HepG2 (cell line): Measurements from ENCODE around the gene ABHD3. TPM values are rescaled to one million over a fixed set of nuclear protein-coding genes. Genes with fewer than 3 reads are reported as not detected.

Experiments used
- BORCS8-MEF2B ChIP-seq: sonication (generic); formaldehyde crosslinking; IDR thresholded peaks from 2 replicates; pipeline ENCODE4 v1.8.0; 2022; ENCODE audit warnings: mild to moderate bottlenecking, missing genetic modification reagents
- CBX5 ChIP-seq: sonication (generic); formaldehyde crosslinking; IDR thresholded peaks from 2 replicates; pipeline ENCODE4 v1.4.0; 2020; ENCODE audit warnings: missing genetic modification reagents, borderline replicate concordance
- HNF4G ChIP-seq, 2 experiments: sonication (generic) in 1 of 2; formaldehyde crosslinking in 1 of 2; IDR thresholded peaks; 2 replicates each; pipeline versions ENCODE4 v1.4.0 to v1.6.1; 2011 to 2020; ENCODE audit warnings: borderline replicate concordance in 2 of 2, low read depth in 2 of 2, mild to moderate bottlenecking in 2 of 2, low read length in 1 of 2, missing genetic modification reagents in 1 of 2, moderate library complexity in 1 of 2
- HOXA5 ChIP-seq: sonication (generic); formaldehyde crosslinking; IDR thresholded peaks from 2 replicates; pipeline ENCODE4 v1.4.0; 2020; ENCODE audit warnings: missing genetic modification reagents
- IRX3 ChIP-seq: sonication (generic); formaldehyde crosslinking; IDR thresholded peaks from 2 replicates; pipeline ENCODE4 v1.8.1; 2023; ENCODE audit warnings: mild to moderate bottlenecking, low read depth, missing genetic modification reagents, borderline replicate concordance
- KDM6A ChIP-seq: IDR thresholded peaks from 2 replicates; pipeline ENCODE4 v1.6.1; 2016; ENCODE audit warnings: low read depth
- MAFK ChIP-seq, 2 experiments: IDR thresholded peaks in 1 of 2; conservative IDR thresholded peaks in 1 of 2; 2 replicates each; pipeline ENCODE4 v1.6.1; 2011; ENCODE audit warnings: improper control_type of control experiment in 2 of 2, low read length in 2 of 2
- MIER3 ChIP-seq: IDR thresholded peaks from 2 replicates; pipeline ENCODE4 v1.6.1; 2016; ENCODE audit warnings: missing compliant biosample characterization, borderline replicate concordance
- RFXANK ChIP-seq: IDR thresholded peaks from 2 replicates; pipeline ENCODE4 v1.6.1; 2016
- SIN3B ChIP-seq: fragments of 150-350 bp; IDR thresholded peaks from 2 replicates; pipeline ENCODE4 v1.6.1; 2014; ENCODE audit warnings: low read length
- SMAD3 ChIP-seq: sonication (generic); formaldehyde crosslinking; IDR thresholded peaks from 2 replicates; pipeline ENCODE4 v1.4.0; 2020; ENCODE audit warnings: missing genetic modification reagents
- TMF1 ChIP-seq: sonication (generic); formaldehyde crosslinking; IDR thresholded peaks from 2 replicates; pipeline ENCODE4 v1.8.1; 2022; ENCODE audit warnings: low read depth, missing genetic modification reagents
- ZBTB42 ChIP-seq: sonication (generic); formaldehyde crosslinking; IDR thresholded peaks from 2 replicates; pipeline ENCODE4 v1.5.0; 2020; ENCODE audit warnings: mild to moderate bottlenecking, missing genetic modification reagents
- ZFP62 ChIP-seq: sonication (generic); formaldehyde crosslinking; IDR thresholded peaks from 2 replicates; pipeline ENCODE4 v1.4.0; 2020; ENCODE audit warnings: missing genetic modification reagents
- ZMYM3 ChIP-seq: sonication (generic); formaldehyde crosslinking; IDR thresholded peaks from 2 replicates; pipeline ENCODE4 v1.5.1; 2020; ENCODE audit warnings: mild to moderate bottlenecking, missing genetic modification reagents
- ZZZ3 ChIP-seq: sonication (generic); formaldehyde crosslinking; IDR thresholded peaks from 2 replicates; pipeline ENCODE4 v1.4.0; 2020; ENCODE audit warnings: missing genetic modification reagents, mild to moderate bottlenecking, borderline replicate concordance
- polyA plus RNA-seq, 8 experiments: library from polyadenylated mRNA; depleted of rRNA in 3 of 8; stranded (reverse) in 7 of 8; unstranded in 1 of 8; fragments of >200 nt; fragmentation: Illumina TruSeq in 4 of 8; extraction: Trizol in 4 of 8; gene quantifications; 2 replicates each; pipeline versions ENCODE4 v1.2.1 to v1.2.3, GENCODE V29; 2011 to 2016; ENCODE audit warnings: low read depth in 4 of 8, missing spikeins in 1 of 8, mixed read lengths in 1 of 8; ENCODE audit not compliant: insufficient read depth in 1 of 8
- total RNA-seq, 5 experiments: library from RNA; depleted of rRNA; stranded (reverse); fragments of >200 nt; fragmentation: Illumina TruSeq; extraction: Trizol; gene quantifications; 2 replicates each; pipeline ENCODE4 v1.2.3, GENCODE V29; 2016; ENCODE audit warnings: low read depth in 1 of 5
- TF ChIP-seq, protein P1 (sequence below): sonication (generic); formaldehyde crosslinking; IDR thresholded peaks from 2 replicates; pipeline ENCODE4 v1.8.1; 2023; ENCODE audit warnings: mild to moderate bottlenecking, missing genetic modification reagents
- TF ChIP-seq, protein P2 (sequence below): sonication (generic); formaldehyde crosslinking; IDR thresholded peaks from 2 replicates; pipeline ENCODE4 v1.8.0; 2022; ENCODE audit warnings: missing genetic modification reagents, mild to moderate bottlenecking, borderline replicate concordance
- TF ChIP-seq, protein P3 (sequence below): sonication (generic); formaldehyde crosslinking; IDR thresholded peaks from 2 replicates; pipeline ENCODE4 v1.4.0; 2020; ENCODE audit warnings: missing genetic modification reagents, borderline replicate concordance
- TF ChIP-seq, protein P4 (sequence below): sonication (generic); formaldehyde crosslinking; IDR thresholded peaks from 2 replicates; pipeline ENCODE4 v1.5.1; 2020; ENCODE audit warnings: missing genetic modification reagents, mild to moderate bottlenecking, borderline replicate concordance
- TF ChIP-seq, protein P5 (sequence below): sonication (generic); formaldehyde crosslinking; IDR thresholded peaks from 2 replicates; pipeline ENCODE4 v1.4.0; 2020; ENCODE audit warnings: missing genetic modification reagents, borderline replicate concordance

Gene ABHD3
- total and polyA plus RNA-seq, 2 of the 13 experiments (the other 11 are each of a cell fraction or from before 2014, with no cell fraction given), result 32.1 to 40.2 TPM

DNA sequence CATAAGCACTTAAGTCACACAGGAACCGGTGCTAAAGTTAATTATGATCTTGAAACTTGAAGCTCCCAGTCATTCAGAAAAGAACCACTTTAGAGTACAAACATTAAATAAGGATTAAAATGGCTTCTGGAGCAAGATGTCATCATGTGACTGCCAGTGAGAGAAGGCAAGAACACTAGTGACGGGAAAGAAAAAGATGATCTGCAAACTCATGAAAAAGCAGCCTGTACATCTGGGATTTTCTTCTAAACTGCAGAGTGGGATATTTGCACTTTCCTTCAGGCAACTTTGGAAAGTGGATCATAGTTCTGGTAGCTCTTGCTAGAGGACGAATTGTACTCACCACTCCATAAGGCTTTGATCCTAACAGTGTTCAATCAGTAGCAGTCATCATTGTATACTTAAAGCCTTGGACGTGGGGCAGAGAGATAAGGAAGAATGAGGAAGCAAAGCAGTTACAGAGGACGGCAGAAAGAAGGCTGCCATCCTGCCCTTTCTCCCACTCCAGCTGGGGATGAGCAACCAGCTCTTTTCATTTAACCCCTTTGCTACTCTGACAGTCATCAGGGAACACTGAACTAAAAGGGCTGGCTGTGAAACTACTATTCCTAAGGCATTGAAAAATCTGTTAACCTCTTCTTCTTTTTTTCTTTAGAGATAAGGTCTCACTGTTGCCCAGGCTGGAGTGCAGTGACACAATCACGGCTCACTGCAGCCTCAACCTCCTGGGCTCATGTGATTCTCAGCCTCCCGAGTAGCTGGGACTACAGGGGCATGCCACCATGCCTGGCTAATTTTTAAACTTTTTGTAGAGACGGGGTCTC, 18.1 kb downstream of the ABHD3 start (continued):
- TF ChIP-seq HOXA5 (CRISPR knock-in tag) (peak; percentile 25; the same call in 1 of the 2 replicates), RFXANK (CRISPR knock-in tag) (no peak), MIER3 (CRISPR knock-in tag) (no peak), SIN3B (no peak), ZMYM3 (peak; percentile 72), KDM6A (peak; percentile 48), MAFK (conservative IDR thresholded peaks at IDR 0.05 in 1 of 2, IDR thresholded peaks at IDR 0.05 in 1 of 2; ENCODE audit: low read length in 2 of 2) (peak; percentile 32 to 44; a peak in 2 of 4 replicates), BORCS8-MEF2B (CRISPR knock-in tag) (no peak), ZFP62 (CRISPR knock-in tag) (no peak), IRX3 (CRISPR knock-in tag) (no peak), ZBTB42 (CRISPR knock-in tag) (no peak), HNF4G (IDR thresholded peaks at IDR 0.05; ENCODE audit: borderline replicate concordance, low read depth, low read length) (peak; percentile 60), HNF4G (CRISPR knock-in tag; IDR thresholded peaks at IDR 0.05; ENCODE audit: borderline replicate concordance, low read depth) (no peak), TMF1 (CRISPR knock-in tag) (no peak), SMAD3 (CRISPR knock-in tag) (no peak), ZZZ3 (CRISPR knock-in tag) (no peak), CBX5 (CRISPR knock-in tag) (no peak)
- TF ChIP-seq, protein P1, sequence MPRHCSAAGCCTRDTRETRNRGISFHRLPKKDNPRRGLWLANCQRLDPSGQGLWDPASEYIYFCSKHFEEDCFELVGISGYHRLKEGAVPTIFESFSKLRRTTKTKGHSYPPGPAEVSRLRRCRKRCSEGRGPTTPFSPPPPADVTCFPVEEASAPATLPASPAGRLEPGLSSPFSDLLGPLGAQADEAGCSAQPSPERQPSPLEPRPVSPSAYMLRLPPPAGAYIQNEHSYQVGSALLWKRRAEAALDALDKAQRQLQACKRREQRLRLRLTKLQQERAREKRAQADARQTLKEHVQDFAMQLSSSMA (CRISPR knock-in tag), result no peak
- TF ChIP-seq, protein P2, sequence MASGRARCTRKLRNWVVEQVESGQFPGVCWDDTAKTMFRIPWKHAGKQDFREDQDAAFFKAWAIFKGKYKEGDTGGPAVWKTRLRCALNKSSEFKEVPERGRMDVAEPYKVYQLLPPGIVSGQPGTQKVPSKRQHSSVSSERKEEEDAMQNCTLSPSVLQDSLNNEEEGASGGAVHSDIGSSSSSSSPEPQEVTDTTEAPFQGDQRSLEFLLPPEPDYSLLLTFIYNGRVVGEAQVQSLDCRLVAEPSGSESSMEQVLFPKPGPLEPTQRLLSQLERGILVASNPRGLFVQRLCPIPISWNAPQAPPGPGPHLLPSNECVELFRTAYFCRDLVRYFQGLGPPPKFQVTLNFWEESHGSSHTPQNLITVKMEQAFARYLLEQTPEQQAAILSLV, result no peak
- TF ChIP-seq, protein P3, sequence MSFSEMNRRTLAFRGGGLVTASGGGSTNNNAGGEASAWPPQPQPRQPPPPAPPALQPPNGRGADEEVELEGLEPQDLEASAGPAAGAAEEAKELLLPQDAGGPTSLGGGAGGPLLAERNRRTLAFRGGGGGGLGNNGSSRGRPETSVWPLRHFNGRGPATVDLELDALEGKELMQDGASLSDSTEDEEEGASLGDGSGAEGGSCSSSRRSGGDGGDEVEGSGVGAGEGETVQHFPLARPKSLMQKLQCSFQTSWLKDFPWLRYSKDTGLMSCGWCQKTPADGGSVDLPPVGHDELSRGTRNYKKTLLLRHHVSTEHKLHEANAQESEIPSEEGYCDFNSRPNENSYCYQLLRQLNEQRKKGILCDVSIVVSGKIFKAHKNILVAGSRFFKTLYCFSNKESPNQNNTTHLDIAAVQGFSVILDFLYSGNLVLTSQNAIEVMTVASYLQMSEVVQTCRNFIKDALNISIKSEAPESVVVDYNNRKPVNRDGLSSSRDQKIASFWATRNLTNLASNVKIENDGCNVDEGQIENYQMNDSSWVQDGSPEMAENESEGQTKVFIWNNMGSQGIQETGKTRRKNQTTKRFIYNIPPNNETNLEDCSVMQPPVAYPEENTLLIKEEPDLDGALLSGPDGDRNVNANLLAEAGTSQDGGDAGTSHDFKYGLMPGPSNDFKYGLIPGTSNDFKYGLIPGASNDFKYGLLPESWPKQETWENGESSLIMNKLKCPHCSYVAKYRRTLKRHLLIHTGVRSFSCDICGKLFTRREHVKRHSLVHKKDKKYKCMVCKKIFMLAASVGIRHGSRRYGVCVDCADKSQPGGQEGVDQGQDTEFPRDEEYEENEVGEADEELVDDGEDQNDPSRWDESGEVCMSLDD, result no peak
- TF ChIP-seq, protein P4, sequence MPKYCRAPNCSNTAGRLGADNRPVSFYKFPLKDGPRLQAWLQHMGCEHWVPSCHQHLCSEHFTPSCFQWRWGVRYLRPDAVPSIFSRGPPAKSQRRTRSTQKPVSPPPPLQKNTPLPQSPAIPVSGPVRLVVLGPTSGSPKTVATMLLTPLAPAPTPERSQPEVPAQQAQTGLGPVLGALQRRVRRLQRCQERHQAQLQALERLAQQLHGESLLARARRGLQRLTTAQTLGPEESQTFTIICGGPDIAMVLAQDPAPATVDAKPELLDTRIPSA (CRISPR knock-in tag), result no peak
- TF ChIP-seq, protein P5, sequence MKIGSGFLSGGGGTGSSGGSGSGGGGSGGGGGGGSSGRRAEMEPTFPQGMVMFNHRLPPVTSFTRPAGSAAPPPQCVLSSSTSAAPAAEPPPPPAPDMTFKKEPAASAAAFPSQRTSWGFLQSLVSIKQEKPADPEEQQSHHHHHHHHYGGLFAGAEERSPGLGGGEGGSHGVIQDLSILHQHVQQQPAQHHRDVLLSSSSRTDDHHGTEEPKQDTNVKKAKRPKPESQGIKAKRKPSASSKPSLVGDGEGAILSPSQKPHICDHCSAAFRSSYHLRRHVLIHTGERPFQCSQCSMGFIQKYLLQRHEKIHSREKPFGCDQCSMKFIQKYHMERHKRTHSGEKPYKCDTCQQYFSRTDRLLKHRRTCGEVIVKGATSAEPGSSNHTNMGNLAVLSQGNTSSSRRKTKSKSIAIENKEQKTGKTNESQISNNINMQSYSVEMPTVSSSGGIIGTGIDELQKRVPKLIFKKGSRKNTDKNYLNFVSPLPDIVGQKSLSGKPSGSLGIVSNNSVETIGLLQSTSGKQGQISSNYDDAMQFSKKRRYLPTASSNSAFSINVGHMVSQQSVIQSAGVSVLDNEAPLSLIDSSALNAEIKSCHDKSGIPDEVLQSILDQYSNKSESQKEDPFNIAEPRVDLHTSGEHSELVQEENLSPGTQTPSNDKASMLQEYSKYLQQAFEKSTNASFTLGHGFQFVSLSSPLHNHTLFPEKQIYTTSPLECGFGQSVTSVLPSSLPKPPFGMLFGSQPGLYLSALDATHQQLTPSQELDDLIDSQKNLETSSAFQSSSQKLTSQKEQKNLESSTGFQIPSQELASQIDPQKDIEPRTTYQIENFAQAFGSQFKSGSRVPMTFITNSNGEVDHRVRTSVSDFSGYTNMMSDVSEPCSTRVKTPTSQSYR (CRISPR knock-in tag), result peak; percentile 44; the same call in 1 of the 2 replicates
